ENCODE data around the gene FOXO4. TPM values are rescaled to one million over a fixed set of nuclear protein-coding genes. Genes with fewer than 3 reads are reported as not detected.

FOXO4 gene
- total and polyA plus RNA-seq, 2 of the 13 experiments (the other 11 are each of a cell fraction or from before 2014, with no cell fraction given): 5.1 to 5.7 TPM

GRCh38 chrX:71068044-71068918, 27.4 kb upstream of the FOXO4 start, which contains the start of gene SNX12 (continued):
- no peak for TF ChIP-seq THAP7 (CRISPR knock-in tag; IDR thresholded peaks at IDR 0.05)
- no peak for TF ChIP-seq NPAS2 (CRISPR knock-in tag; IDR thresholded peaks at IDR 0.05; ENCODE audit: borderline replicate concordance)
- TF ChIP-seq MIER3 (CRISPR knock-in tag; IDR thresholded peaks at IDR 0.05; ENCODE audit: borderline replicate concordance): no peak
- TF ChIP-seq ZNF879 (CRISPR knock-in tag; IDR thresholded peaks at IDR 0.05): no peak
- no peak for TF ChIP-seq ZNF674 (CRISPR knock-in tag; IDR thresholded peaks at IDR 0.05; ENCODE audit: low read depth)
- TF ChIP-seq ATAD3A (CRISPR knock-in tag; IDR thresholded peaks at IDR 0.05): no peak
- TF ChIP-seq ZNF33A (CRISPR knock-in tag; IDR thresholded peaks at IDR 0.05; ENCODE audit: borderline replicate concordance): no peak
- TF ChIP-seq IKZF4 (CRISPR knock-in tag; IDR thresholded peaks at IDR 0.05; ENCODE audit: borderline replicate concordance, low read depth, not compliant biosample characterization): no peak
- no peak for TF ChIP-seq TBX3 (IDR thresholded peaks at IDR 0.05; ENCODE audit: borderline replicate concordance)

DNA sequence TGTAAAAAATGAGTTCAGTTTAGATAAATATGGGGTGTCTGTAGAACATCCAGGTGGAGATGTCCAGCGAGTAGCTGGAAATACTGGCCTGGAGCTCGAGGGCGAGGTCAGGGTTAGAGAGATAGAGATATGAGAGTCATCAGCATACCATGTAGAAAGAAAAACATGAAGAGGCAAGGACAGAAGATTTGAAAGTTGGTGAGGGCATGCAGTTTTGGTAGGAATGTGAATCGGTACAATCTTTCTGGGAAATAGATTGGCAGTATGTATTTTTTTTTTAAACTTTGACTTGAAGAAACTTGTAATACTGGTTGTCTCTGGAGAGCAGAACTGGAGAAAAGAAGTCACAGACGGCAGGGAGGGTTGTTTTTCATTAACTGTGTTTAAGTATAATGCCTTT, 25.1 kb upstream of the FOXO4 start:
- no peak overlapping the region for H3K9ac ChIP-seq (ENCODE audit: insufficient read depth, low read depth, low read length)
- H3K27ac ChIP-seq (ENCODE audit: extremely low read length, insufficient read depth, low read length): no peak overlapping the region
- H3K36me3 ChIP-seq (replicated peaks in 1 of 2; ENCODE audit: control insufficient read depth in 1 of 2, insufficient read depth in 2 of 2, low read length in 2 of 2): no peaks in the 10 kb centered on the region
- FAIRE-seq (no peak), DNase-seq (ENCODE audit: low spot score) (no peak), ATAC-seq (no peak)
- no peak overlapping the region for H2AFZ ChIP-seq (ENCODE audit: low read length)
- ChIA-PET POLR2A (no interaction called here), CTCF (ENCODE audit: low intra/inter-chr PET ratio, low total read pairs) (no interaction called here)
- BruUV-seq (replicated peaks): no TSS peak
- H4K20me1 ChIP-seq (ENCODE audit: insufficient read depth, low read length): no peaks in the 10 kb centered on the region
- intact Hi-C loops (cut with micrococcal nuclease; ENCODE audit: unreplicated experiment): no loop called here
- H3K4me2 ChIP-seq (ENCODE audit: low read depth, low read length): no peak overlapping the region
- no peak overlapping the region for H3K4me3 ChIP-seq (replicated peaks in 1 of 3; ENCODE audit: insufficient read depth in 1 of 3, low read depth in 2 of 3, low read length in 3 of 3)
- WGBS (ENCODE audit: low lambda C conversion rate): 54% methylated on average over 5 of the region's 5 CpGs
- H3K9me3 ChIP-seq (ENCODE audit: low read length): no peaks in the 10 kb centered on the region
- peaks cover 16% of the 10 kb centered on the region for H3K79me2 ChIP-seq (ENCODE audit: insufficient read depth, low read length)
- peaks cover 20% of the 10 kb centered on the region for H3K4me1 ChIP-seq (ENCODE audit: insufficient read depth, low read length)
- in situ Hi-C loops (cut with HindIII; ENCODE audit: extremely low pct_ligation_motif_present, low pct_unique_long_range_greater_than_20kb): no loop called here
- no peaks in the 10 kb centered on the region; a peak in 1 of 5 replicates for H3K27me3 ChIP-seq (ENCODE audit: control insufficient read depth in 1 of 2, insufficient read depth in 2 of 2, low read length in 2 of 2)
- no peak for TF ChIP-seq JUND (CRISPR knock-in tag; IDR thresholded peaks at IDR 0.05)
- no peak for TF ChIP-seq SP140L (CRISPR knock-in tag; IDR thresholded peaks at IDR 0.05; ENCODE audit: borderline replicate concordance)
- no peak for TF ChIP-seq NFE2L1 (CRISPR knock-in tag; IDR thresholded peaks at IDR 0.05; ENCODE audit: borderline replicate concordance)
- no peak for TF ChIP-seq ZNF878 (CRISPR knock-in tag; IDR thresholded peaks at IDR 0.05)
- TF ChIP-seq, protein P1, sequence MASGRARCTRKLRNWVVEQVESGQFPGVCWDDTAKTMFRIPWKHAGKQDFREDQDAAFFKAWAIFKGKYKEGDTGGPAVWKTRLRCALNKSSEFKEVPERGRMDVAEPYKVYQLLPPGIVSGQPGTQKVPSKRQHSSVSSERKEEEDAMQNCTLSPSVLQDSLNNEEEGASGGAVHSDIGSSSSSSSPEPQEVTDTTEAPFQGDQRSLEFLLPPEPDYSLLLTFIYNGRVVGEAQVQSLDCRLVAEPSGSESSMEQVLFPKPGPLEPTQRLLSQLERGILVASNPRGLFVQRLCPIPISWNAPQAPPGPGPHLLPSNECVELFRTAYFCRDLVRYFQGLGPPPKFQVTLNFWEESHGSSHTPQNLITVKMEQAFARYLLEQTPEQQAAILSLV (CRISPR knock-in tag; IDR thresholded peaks at IDR 0.05; ENCODE audit: borderline replicate concordance): no peak
- no peak for TF ChIP-seq GZF1 (CRISPR knock-in tag; IDR thresholded peaks at IDR 0.05)
- TF ChIP-seq ZSCAN29 (CRISPR knock-in tag; conservative IDR thresholded peaks at IDR 0.05): no peak
- TF ChIP-seq, protein P2, sequence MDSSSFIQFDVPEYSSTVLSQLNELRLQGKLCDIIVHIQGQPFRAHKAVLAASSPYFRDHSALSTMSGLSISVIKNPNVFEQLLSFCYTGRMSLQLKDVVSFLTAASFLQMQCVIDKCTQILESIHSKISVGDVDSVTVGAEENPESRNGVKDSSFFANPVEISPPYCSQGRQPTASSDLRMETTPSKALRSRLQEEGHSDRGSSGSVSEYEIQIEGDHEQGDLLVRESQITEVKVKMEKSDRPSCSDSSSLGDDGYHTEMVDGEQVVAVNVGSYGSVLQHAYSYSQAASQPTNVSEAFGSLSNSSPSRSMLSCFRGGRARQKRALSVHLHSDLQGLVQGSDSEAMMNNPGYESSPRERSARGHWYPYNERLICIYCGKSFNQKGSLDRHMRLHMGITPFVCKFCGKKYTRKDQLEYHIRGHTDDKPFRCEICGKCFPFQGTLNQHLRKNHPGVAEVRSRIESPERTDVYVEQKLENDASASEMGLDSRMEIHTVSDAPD (CRISPR knock-in tag; IDR thresholded peaks at IDR 0.05): no peak
- TF ChIP-seq ZNF703 (CRISPR knock-in tag; IDR thresholded peaks at IDR 0.05; ENCODE audit: borderline replicate concordance): no peak
- no peak for TF ChIP-seq SSRP1 (CRISPR knock-in tag; IDR thresholded peaks at IDR 0.05)
- no peak for TF ChIP-seq MBD4 (IDR thresholded peaks at IDR 0.05; ENCODE audit: borderline replicate concordance, low read length)
- no peak for TF ChIP-seq ZNF343 (CRISPR knock-in tag; IDR thresholded peaks at IDR 0.05)

Measured in HepG2 (cell line).